ENCODE results near the gene MTRR. TPM values are rescaled to one million over a fixed set of nuclear protein-coding genes. Genes with fewer than 3 reads are reported as not detected.

MTRR gene
- total and polyA plus RNA-seq, 2 of the 8 experiments (the other 6 are each of a cell fraction or from before 2014, with no cell fraction given): 36.4 to 53.8 TPM

DNA sequence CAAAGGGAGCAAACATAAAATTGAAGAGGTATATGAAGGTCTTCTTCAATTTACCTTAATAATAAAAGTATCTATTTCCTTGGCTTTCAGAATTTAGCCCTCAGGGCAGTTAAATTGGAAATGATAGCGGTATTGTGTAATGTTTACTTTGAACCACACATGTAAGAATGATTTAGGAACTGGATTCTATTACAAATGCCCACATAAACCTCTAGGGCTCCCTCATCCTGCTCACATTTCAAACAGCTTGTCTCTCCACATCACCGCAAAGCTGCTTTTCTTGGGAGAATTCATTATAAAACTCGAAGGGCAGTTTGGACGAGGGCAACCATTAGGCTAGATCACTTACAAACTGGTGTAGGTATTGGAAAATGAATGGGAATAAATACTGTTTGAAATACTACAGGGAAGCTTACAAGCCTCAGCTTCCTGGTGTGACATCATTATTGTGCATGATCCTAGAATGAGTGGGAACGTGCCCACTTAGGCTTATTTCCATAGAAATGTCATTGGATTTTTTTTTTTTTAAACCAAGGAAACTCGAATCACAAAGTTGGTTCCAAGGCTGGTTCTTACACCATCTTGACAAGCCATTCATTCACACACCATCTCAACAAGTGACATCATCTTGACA, 47.3 kb downstream of the MTRR start:
- Histone ChIP-seq H4K8ac (ENCODE audit: extremely low read depth, insufficient read depth, low read length) (no peak overlapping the region), H3K4me3 (ENCODE audit: extremely low read depth in 1 of 4, insufficient read depth in 2 of 4, low read depth in 3 of 4, low read length in 4 of 4) (no peak overlapping the region), H3K23me2 (ENCODE audit: low read depth, low read length) (no peaks in the 10 kb centered on the region), H2BK20ac (ENCODE audit: low read length) (no peak overlapping the region), H4K91ac (replicated peaks; ENCODE audit: insufficient read length, low read length) (no peak overlapping the region), H3K4me2 (ENCODE audit: insufficient read depth in 1 of 2, low read depth in 2 of 2, low read length in 2 of 2) (no peak overlapping the region), H2BK120ac (replicated peaks; ENCODE audit: low read depth, low read length) (no peak overlapping the region), H3K9me3 (ENCODE audit: insufficient read depth in 2 of 2, low read depth in 1 of 2, low read length in 1 of 2) (0 out of 4 replicates have a peak, but pooled peaks cover 0 to 4% of the 10 kb centered on the region in 2 experiments), H3K9ac (replicated peaks in 1 of 4; ENCODE audit: extremely low read depth in 1 of 4, low read depth in 3 of 4, low read length in 3 of 4) (no peak overlapping the region), H3K36me3 (ENCODE audit: control insufficient read depth in 2 of 4, insufficient read depth in 4 of 4, low read length in 3 of 4) (no peaks in the 10 kb centered on the region; a peak in 2 of 8 replicates), H3K56ac (replicated peaks; ENCODE audit: insufficient read length, low read depth, low read length) (no peak overlapping the region), H3K4ac (replicated peaks; ENCODE audit: insufficient read length, low read depth, low read length) (no peak overlapping the region), H2BK5ac (ENCODE audit: low read depth, low read length) (no peak overlapping the region), H4K20me1 (replicated peaks in 1 of 2; ENCODE audit: control insufficient read depth in 1 of 2, insufficient read depth in 2 of 2, low read length in 2 of 2) (no peaks in the 10 kb centered on the region), H2AFZ (ENCODE audit: low read length) (no peak overlapping the region), H3K14ac (ENCODE audit: insufficient read length) (no peak overlapping the region), H2BK15ac (ENCODE audit: low read length) (no peak overlapping the region), H3K23ac (ENCODE audit: insufficient read length) (no peak overlapping the region), H2BK12ac (ENCODE audit: low read depth, low read length) (no peak overlapping the region), H3K27me3 (replicated peaks in 1 of 4; ENCODE audit: control insufficient read depth in 3 of 4, extremely low read depth in 1 of 4, insufficient read depth in 3 of 4, low read length in 3 of 4) (no peaks in the 10 kb centered on the region), H3K4me1 (replicated peaks in 1 of 4; ENCODE audit: control insufficient read depth in 3 of 4, insufficient read depth in 4 of 4, low read length in 3 of 4) (no peaks in the 10 kb centered on the region), H2AK5ac (ENCODE audit: low read depth, low read length) (no peak overlapping the region), H3K18ac (ENCODE audit: extremely low read depth, low read length) (no peak overlapping the region), H3K27ac (ENCODE audit: low read depth, low read length) (no peak overlapping the region), H4K5ac (ENCODE audit: insufficient read length, low read depth, low read length) (no peak overlapping the region), H3K79me1 (ENCODE audit: low read depth, low read length) (no peaks in the 10 kb centered on the region), H3K79me2 (ENCODE audit: control insufficient read depth in 1 of 2, insufficient read depth in 2 of 2, low read length in 2 of 2) (no peaks in the 10 kb centered on the region)
- TF ChIP-seq POLR2AphosphoS5 (IDR thresholded peaks at IDR 0.05; ENCODE audit: low read depth, low read length): no peak
- no peak for TF ChIP-seq CHD1 (IDR thresholded peaks at IDR 0.05; ENCODE audit: low read depth, low read length)
- TF ChIP-seq JUN (IDR thresholded peaks at IDR 0.05; ENCODE audit: low read depth, low read length): no peak
- no peak for TF ChIP-seq HDAC2 (IDR thresholded peaks at IDR 0.05; ENCODE audit: borderline replicate concordance in 1 of 2, low read depth in 2 of 2, low read length in 2 of 2)
- TF ChIP-seq POLR2A (IDR thresholded peaks at IDR 0.05; ENCODE audit: control extremely low read depth in 1 of 2, low read depth in 2 of 2, low read length in 2 of 2): no peak
- no peak for TF ChIP-seq CEBPB (IDR thresholded peaks at IDR 0.05; ENCODE audit: low read depth, low read length)
- no peak for TF ChIP-seq RAD21 (IDR thresholded peaks at IDR 0.05 in 1 of 2, conservative IDR thresholded peaks at IDR 0.05 in 1 of 2; ENCODE audit: low read depth in 2 of 2, low read length in 2 of 2)
- no peak for TF ChIP-seq SP1 (IDR thresholded peaks at IDR 0.05; ENCODE audit: low read depth, low read length)
- no peak for TF ChIP-seq BCL11A (IDR thresholded peaks at IDR 0.05; ENCODE audit: low read depth in 2 of 2, low read length in 2 of 2)
- no peak for TF ChIP-seq SIRT6 (IDR thresholded peaks at IDR 0.05; ENCODE audit: low read length)
- ChIA-PET CTCF (ENCODE audit: partially characterized antibody) (interaction anchor here (0.5 to 0.7 kb wide), 4 partner anchors 30 to 1163 kb away, joined by 3 to 4 read pairs (median 4); no protein-coding TSS in a partner anchor), POLR2A (ENCODE audit: partially characterized antibody) (interaction anchor here (0.6 kb wide), 1 partner anchor 9 kb away, joined by 3 read pairs; no protein-coding TSS in a partner anchor)
- no peak for DNase-seq (ENCODE audit: low read depth in 1 of 2, low spot score in 2 of 2)
- WGBS, 2 experiments (ENCODE audit: extremely low coverage in 1 of 2, insufficient coverage in 1 of 2, insufficient read length in 1 of 2, insufficient replicate concordance in 2 of 2, low coverage in 1 of 2, low lambda C conversion rate in 2 of 2, missing lambda C conversion rate in 1 of 2): 92% methylated on average over 6 of the region's 6 CpGs; no CpG with 5 or more reads in 1 of the 2 experiments
- no peak for FAIRE-seq

Measured in H1 (cell line).